GM19238 (cell line): ENCODE results near the gene CETN1.
A peak's percentile ranks its signal among the peaks of the same experiment; 100 is the strongest.

ENCODE experiments used
- DNase-seq: peaks from one replicate; pipeline ENCODE4 v3.0.0; 2011; ENCODE audit warnings: low spot score; ENCODE audit not compliant: insufficient read length

The CETN1 gene

GRCh38 chr18:576924-577323, 3.3 kb upstream of the CETN1 start:
- no peak for DNase-seq

- DNase-seq: no peak
Measured at GRCh38 chr18:577643-578375, 2.4 kb upstream of the CETN1 start.

GRCh38 chr18:579238-579637, 942 bp upstream of the CETN1 start:
- DNase-seq: no peak

- no peak for DNase-seq
Measured at GRCh38 chr18:581096-581495, 916 bp downstream of the CETN1 start.

- no peak for DNase-seq
Measured at GRCh38 chr18:582465-582864, 2.3 kb downstream of the CETN1 start.

- DNase-seq: no peak
Measured at GRCh38 chr18:595068-595467, 14.9 kb downstream of the CETN1 start.

- DNase-seq: no peak
Measured at GRCh38 chr18:595571-595970, 15.4 kb downstream of the CETN1 start.

GRCh38 chr18:596288-596881, 16.2 kb downstream of the CETN1 start:
- peak; percentile 23 for DNase-seq

GRCh38 chr18:598124-598589, 18.0 kb downstream of the CETN1 start:
- DNase-seq: no peak

GRCh38 chr18:600107-600506, 19.9 kb downstream of the CETN1 start:
- DNase-seq: no peak

GRCh38 chr18:604771-605170, 24.6 kb downstream of the CETN1 start:
- DNase-seq: no peak

- no peak for DNase-seq
Measured at GRCh38 chr18:607930-608329, 27.8 kb downstream of the CETN1 start.

- no peak for DNase-seq
Measured at GRCh38 chr18:610214-610928, 30.2 kb downstream of the CETN1 start.

- DNase-seq: no peak
Measured at GRCh38 chr18:612156-612555, 32.0 kb downstream of the CETN1 start.

- DNase-seq: no peak
Measured at GRCh38 chr18:614193-614592, 34.0 kb downstream of the CETN1 start.

GRCh38 chr18:615092-615521, 34.9 kb downstream of the CETN1 start:
- no peak for DNase-seq

- no peak for DNase-seq
Measured at GRCh38 chr18:615773-616172, 35.6 kb downstream of the CETN1 start.

GRCh38 chr18:616380-616995, 36.3 kb downstream of the CETN1 start:
- DNase-seq: no peak

- DNase-seq: no peak
Measured at GRCh38 chr18:617970-618504, 37.9 kb downstream of the CETN1 start.

- DNase-seq: no peak
Measured at GRCh38 chr18:618618-619017, 38.4 kb downstream of the CETN1 start.

- no peak for DNase-seq
Measured at GRCh38 chr18:621291-622043, 41.3 kb downstream of the CETN1 start.
